GM12865 (cell line): ENCODE results near the gene MAN2B2.

Experiments used
- DNase-seq: peaks from one replicate; pipeline ENCODE4 v3.0.0; 2010; ENCODE audit warnings: low read depth
- H3K4me3 ChIP-seq: 2 replicates; pipeline ENCODE4 v1.5.1; 2011; ENCODE audit warnings: mild to moderate bottlenecking, low read depth, low read length, control low read depth
- CTCF ChIP-seq: IDR thresholded peaks from 2 replicates; pipeline ENCODE4 v1.5.1; 2011; ENCODE audit warnings: low read length, control low read depth, low read depth, inconsistent platforms; ENCODE audit not compliant: insufficient read depth; ENCODE audit errors: missing control alignments

The MAN2B2 gene

DNA sequence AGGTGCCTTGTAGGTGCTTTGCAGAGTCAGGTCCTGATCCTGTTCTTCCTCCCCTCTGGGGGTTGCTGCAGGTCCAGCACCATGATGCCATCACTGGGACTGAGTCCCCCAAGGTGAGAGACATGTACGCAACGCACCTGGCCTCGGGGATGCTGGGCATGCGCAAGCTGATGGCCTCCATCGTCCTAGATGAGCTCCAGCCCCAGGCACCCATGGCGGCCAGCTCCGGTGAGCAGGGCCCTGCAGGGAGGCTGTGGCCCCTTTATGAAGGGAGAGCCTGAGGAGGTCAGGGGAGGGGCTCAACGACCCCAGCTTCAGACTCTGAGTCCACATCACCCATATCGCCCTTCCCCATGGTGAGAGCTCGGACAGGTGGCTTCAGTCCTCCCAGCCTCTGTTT lies 23.1 kb downstream of the MAN2B2 start:
- no peak overlapping the region for H3K4me3 ChIP-seq
- DNase-seq: no peak
- TF ChIP-seq CTCF: no peak

- DNase-seq: no peak
- TF ChIP-seq CTCF: no peak
- no peak overlapping the region for H3K4me3 ChIP-seq
Observed at GRCh38 chr4:6598641-6599040, 23.7 kb downstream of the MAN2B2 start.

DNA sequence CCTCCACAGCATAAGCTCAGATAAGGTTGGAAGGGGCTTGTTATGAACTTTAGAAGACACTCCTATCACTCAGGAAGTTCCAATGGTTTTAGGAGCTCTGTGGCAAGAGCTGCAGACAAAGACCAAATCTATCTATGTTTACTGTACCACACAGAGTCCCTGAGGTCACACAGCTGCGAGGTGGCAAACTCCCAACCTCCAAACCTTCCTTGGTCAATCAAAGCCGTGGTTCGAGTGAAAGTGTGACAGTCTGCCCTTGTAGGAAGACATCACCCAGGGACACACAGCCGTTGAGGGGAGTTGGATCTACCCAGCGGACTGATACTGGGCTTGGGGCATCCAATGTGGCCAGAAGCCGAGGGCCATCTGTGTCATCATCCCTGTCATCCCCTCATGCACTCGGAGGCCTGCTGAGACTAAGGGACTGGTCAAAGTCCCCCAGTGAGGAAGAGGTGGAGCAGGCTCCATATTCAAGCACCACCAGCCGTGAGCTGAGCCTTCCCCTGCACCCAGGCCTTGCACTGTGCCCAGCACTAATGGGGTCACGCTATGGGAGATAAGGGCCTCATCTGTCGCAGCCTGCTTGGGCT lies 26.8 kb downstream of the MAN2B2 start:
- no peak for TF ChIP-seq CTCF
- no peak for DNase-seq

GRCh38 chr4:6602289-6602688 lies 27.3 kb downstream of the MAN2B2 start:
- H3K4me3 ChIP-seq: no peak overlapping the region
- DNase-seq: no peak
- TF ChIP-seq CTCF: no peak

More for the DNA sequence above, 26.8 kb downstream of the MAN2B2 start:
- H3K4me3 ChIP-seq: no peak overlapping the region

DNA sequence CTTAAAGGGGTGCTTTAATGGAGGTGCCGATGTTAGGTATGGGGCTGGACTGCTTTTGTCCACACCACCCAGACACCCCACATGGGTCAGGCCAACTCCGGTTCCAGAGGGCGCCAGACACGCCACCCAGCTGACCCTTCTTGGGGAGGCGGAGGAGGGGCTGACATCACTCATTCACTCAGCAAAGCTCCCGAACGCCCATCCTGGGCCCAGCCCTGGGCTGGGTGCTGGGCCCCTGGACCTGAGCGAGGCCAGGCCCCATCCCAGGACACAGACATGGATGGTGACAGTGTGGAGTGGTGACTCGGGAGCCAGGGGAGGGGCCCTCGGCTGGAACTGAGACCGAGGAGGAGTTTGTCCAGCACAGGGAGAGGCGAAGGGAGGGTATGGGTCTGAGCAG lies 28.1 kb downstream of the MAN2B2 start:
- no peak for DNase-seq
- no peak overlapping the region for H3K4me3 ChIP-seq
- no peak for TF ChIP-seq CTCF

GRCh38 chr4:6605114-6605513 lies 30.1 kb downstream of the MAN2B2 start:
- DNase-seq: no peak
- no peak overlapping the region for H3K4me3 ChIP-seq
- TF ChIP-seq CTCF: no peak

GRCh38 chr4:6605605-6606004 lies 30.6 kb downstream of the MAN2B2 start:
- no peak for DNase-seq
- H3K4me3 ChIP-seq: no peak overlapping the region
- TF ChIP-seq CTCF: no peak
